Bronchial smooth muscle cell (primary cell): Measurements from ENCODE around the gene TGFBI. TPM values are rescaled to one million over a fixed set of nuclear protein-coding genes. Genes with fewer than 3 reads are reported as not detected.

Experiments
- total RNA-seq: library from RNA; depleted of rRNA; stranded (reverse); fragments of >200 nt; gene quantifications from 2 replicates; pipeline ENCODE4 v1.2.1, GENCODE V29; 2014

TGFBI gene
- total RNA-seq, result 985 and 2,490 TPM in 2 replicates

DNA sequence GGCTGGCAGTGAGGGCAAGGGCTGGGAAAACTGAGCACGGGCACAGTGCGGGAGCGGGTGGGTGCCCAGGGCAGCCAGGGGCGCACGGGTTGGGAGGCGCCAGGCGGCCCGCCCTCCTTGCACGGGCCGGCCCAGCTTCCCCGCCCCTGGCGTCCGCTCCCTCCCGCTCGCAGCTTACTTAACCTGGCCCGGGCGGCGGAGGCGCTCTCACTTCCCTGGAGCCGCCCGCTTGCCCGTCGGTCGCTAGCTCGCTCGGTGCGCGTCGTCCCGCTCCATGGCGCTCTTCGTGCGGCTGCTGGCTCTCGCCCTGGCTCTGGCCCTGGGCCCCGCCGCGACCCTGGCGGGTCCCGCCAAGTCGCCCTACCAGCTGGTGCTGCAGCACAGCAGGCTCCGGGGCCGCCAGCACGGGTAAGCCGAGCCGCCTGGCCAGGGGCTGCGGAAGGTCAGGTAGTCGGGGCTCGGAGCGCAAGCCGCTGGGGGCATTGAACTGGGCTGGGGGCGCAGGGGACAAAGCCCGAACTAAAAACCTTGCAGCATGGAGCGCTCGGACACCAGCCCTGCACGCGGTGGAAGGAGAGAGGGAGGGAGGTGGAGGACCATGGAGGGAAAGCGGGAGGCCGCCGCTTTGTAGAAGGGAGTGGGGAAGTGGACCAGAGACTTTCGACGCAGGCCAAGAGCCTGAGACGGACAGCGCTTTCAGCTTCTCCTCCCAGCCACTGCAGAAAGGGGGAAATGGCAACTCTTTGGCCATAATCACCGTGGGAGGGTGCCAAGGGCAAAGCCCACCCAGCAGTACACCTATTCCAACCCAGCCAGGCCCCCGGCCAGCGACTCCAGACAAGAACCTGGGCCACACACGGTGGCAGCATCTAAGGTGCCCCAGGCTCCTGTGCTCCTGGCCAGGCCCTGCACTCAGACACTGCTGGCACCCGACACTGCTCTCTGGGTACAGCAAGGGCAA is at the start of gene TGFBI:
Gene TGFBI (plus strand): TSS at position 207 of the 961 bp plus-strand sequence. CDS start 68 bp downstream, at position 275.

Other genes with a start within 250 kb of the TGFBI start
- gene SLC25A48, start 194.3 kb upstream of the TGFBI start, total RNA-seq, result not detected in 2 replicates
- gene IL9, start 133.1 kb upstream of the TGFBI start, total RNA-seq, result not detected in 2 replicates
- gene LECT2, start 74.0 kb upstream of the TGFBI start, total RNA-seq, result not detected in 2 replicates
- 39.0 and 40.2 TPM in 2 replicates for gene SMAD5, start 103.9 kb downstream of the TGFBI start, total RNA-seq
- gene SMIM32, start 164.2 kb downstream of the TGFBI start, total RNA-seq, result not detected in 2 replicates